ENCODE measurements around the gene GSG1L. TPM values are rescaled to one million over a fixed set of nuclear protein-coding genes. Genes with fewer than 3 reads are reported as not detected.
"Not testable (repeated sequence)": the region's sequence is repeated elsewhere in the genome, so short reads cannot be mapped to it uniquely, and the experiment has no call there.

The GSG1L gene
- total RNA-seq, 1 donor from 2014 or later, result not detected

DNA sequence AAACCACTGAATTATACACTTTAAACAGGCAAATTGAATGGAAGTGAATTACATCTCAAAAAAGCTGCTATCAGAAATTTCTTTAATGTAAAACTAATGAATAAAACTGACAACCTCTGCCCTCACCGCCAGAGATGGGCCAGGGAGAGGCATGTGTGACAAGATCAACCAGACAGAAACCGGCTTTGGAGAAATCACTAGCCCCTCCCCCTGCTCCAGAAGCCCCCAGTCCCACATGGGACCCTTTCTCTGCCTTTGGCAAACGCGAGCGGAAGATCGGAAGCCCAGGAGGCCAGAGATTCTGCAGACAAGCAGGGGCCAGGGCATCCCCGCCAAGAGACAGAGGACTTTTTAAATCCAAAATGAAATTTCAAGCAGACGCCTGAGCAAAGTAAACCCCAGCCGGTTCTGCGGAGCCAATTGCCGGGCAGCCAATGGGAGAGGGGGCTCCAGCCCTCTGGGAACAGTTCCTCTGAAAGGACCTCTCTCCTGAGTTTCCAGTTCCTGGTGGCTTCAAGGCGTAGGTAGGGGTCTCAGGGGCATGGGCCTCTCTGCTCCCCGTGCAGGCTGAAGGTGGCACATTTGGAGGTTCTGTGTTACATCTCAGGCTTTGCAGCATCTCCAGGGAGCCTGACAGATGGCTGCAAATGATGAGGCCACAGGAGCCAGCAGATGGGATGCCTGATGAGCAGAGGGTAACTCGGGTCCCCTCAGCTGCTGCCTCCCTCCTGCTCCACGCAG is 118.1 kb downstream of the GSG1L start:
- TF ChIP-seq, protein P1, sequence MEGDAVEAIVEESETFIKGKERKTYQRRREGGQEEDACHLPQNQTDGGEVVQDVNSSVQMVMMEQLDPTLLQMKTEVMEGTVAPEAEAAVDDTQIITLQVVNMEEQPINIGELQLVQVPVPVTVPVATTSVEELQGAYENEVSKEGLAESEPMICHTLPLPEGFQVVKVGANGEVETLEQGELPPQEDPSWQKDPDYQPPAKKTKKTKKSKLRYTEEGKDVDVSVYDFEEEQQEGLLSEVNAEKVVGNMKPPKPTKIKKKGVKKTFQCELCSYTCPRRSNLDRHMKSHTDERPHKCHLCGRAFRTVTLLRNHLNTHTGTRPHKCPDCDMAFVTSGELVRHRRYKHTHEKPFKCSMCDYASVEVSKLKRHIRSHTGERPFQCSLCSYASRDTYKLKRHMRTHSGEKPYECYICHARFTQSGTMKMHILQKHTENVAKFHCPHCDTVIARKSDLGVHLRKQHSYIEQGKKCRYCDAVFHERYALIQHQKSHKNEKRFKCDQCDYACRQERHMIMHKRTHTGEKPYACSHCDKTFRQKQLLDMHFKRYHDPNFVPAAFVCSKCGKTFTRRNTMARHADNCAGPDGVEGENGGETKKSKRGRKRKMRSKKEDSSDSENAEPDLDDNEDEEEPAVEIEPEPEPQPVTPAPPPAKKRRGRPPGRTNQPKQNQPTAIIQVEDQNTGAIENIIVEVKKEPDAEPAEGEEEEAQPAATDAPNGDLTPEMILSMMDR (conservative IDR thresholded peaks at IDR 0.05; ENCODE audit: low read depth, low read length), result no peak
- no peak overlapping the region for H3K4me3 ChIP-seq (ENCODE audit: low read depth, low read length)

DNA sequence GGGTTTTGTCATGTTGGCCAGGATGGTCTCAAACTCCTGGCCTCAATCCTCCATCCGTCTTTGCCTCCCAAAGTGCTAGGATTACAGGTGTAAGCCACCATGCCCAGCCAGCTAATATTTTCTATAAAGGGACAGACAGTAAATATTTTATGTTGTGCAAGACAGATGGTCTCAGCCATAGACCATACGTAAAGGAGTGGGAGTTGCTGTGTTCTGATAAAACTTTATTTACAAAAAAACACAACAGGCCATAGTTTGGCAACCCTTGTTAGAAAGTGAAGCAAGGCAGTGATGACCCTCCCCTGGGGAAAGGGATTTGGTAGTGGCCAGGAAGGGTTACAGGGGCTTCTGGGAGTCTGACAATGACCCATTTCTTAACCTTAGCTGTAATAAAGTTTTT is 119.7 kb downstream of the GSG1L start:
- no peak for DNase-seq (ENCODE audit: low read depth)
- TF ChIP-seq, protein P1 (conservative IDR thresholded peaks at IDR 0.05; ENCODE audit: low read depth, low read length), result no peak
- no peak overlapping the region for H3K4me3 ChIP-seq (ENCODE audit: low read depth, low read length)

More for the DNA sequence above, 118.1 kb downstream of the GSG1L start:
- DNase-seq (ENCODE audit: low read depth), result no peak

DNA sequence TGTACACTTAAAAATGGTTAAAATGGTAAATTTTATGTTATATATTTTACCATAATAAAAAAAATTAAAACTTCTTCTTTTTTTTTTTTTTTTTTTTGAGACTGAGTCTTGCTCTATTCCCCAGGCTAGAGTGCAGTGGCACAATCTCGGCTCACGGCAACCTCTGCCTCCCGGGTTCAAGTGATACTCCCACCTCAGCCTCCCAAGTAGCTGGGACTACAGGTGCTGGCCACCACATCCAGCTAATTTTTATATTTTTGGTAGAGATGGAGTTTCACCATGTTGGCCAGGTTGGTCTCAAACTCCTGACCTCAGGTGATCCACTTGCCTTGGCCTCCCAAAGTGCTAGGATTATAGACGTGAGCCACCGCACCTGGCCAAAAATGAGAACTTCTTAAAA is 121.4 kb downstream of the GSG1L start:
- H3K4me3 ChIP-seq (ENCODE audit: low read depth, low read length); DNase-seq (ENCODE audit: low read depth): not testable (repeated sequence)

DNA sequence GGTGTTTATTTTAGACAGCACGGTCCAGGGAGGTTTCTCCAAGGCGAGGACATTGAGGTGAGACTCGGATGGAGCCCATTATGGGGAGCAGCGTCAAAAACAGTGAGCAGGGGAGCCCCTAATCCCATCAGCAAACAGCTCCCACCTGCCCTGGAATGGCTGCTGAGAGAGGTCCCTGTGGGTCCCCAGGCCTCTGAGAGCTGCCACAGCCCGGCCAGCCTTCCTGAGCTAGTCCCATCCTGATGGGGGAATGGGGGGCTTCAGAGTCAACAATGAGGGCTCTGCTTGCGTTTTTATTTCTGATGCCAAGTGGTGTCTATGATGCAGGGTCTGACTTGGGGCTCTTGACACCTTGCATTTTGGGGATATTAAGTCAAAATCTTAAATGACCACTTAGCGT is 128.4 kb downstream of the GSG1L start:
- TF ChIP-seq, protein P1 (conservative IDR thresholded peaks at IDR 0.05; ENCODE audit: low read depth, low read length), result no peak
- DNase-seq (ENCODE audit: low read depth), result no peak
- H3K4me3 ChIP-seq (ENCODE audit: low read depth, low read length), result no peak overlapping the region

DNA sequence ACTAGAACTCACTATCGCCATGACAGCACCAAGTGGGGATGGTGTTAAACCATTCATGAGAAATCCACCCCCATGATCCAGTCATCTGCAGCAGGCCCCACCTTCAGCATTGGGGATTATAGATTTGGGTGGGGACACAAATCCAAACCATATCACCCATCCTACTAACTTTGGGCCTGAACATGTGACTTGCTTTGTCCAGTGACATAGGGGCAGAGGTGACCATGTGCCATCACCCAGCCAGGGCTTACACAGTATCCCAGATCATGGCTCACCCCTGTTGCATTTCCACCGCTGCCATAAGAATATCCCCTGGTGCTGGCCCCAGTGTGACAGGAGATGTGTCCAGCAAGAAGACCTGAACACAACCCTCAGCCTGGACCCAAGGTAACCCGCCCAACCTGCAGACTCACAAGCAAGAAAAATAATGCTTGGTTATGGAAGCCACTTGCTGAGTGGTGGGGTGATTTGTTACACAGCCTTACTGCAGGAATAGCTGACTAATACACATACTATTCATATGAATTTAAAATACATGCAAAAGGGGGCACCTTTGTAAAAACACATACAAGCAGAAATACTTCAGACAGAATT is 130.9 kb downstream of the GSG1L start:
- H3K4me3 ChIP-seq (ENCODE audit: low read depth, low read length), result no peak overlapping the region
- no peak for DNase-seq (ENCODE audit: low read depth)
- TF ChIP-seq, protein P1 (conservative IDR thresholded peaks at IDR 0.05; ENCODE audit: low read depth, low read length), result no peak

DNA sequence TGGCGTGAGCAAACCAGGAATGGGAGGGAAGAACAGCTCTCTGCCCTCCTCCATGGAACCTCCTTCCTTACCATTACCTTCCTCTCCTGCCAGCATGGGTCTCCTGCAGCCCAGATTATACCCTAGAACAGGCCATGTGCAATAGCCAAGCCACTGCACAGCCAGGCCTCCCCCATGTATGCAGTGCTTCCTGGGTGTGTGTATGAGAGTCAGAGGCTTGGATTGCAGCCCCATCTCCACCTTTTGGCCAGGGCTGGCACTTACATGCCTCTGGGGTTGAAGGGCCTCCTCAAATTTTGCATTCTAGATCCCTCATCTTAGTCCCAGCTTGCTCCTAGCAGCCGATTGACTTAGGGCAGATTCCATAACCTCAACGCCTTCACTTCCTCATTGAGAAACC is 133.7 kb downstream of the GSG1L start:
- TF ChIP-seq, protein P1 (conservative IDR thresholded peaks at IDR 0.05; ENCODE audit: low read depth, low read length), result no peak
- H3K4me3 ChIP-seq (ENCODE audit: low read depth, low read length), result no peak overlapping the region
- DNase-seq (ENCODE audit: low read depth), result no peak

DNA sequence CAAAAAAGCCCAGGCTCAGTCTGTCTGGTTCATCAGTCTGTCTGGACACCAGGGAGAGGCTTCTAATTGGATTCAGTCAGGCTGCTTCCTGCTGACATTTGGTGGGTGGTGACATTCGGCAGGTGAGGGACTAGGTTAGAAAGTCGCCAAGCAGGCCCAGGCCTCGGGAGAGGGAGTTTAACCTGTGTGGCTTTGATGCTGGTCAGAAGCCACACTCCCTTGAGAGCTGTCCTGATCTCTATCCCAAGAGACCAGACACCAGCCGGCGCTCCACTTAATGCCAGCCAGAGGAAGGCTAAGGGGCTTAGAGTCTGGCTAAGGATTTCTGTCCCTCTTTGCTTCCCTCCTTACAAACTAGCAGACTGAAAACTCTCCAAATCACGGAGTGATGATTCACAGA is 135.0 kb downstream of the GSG1L start:
- no peak overlapping the region for H3K4me3 ChIP-seq (ENCODE audit: low read depth, low read length)
- no peak for DNase-seq (ENCODE audit: low read depth)
- TF ChIP-seq, protein P1 (conservative IDR thresholded peaks at IDR 0.05; ENCODE audit: low read depth, low read length), result no peak

All from epithelial cell of proximal tubule (primary cell).